ENCODE measurements around the gene GMFB. TPM values are rescaled to one million over a fixed set of nuclear protein-coding genes. Genes with fewer than 3 reads are reported as not detected.

Gene GMFB
- total and polyA plus RNA-seq, 10 of the 15 experiments (the other 5 are each of a cell fraction or from before 2014, with no cell fraction given), result 29.3 to 71.0 (median 50.8) TPM

- Histone ChIP-seq H2AFZ (ENCODE audit: control insufficient read depth, low read depth, low read length) (no peak overlapping the region), H3K9me3 (replicated peaks; ENCODE audit: control insufficient read depth, insufficient read depth, low read length) (no peaks in the 10 kb centered on the region; the same call in 2 of the 3 replicates), H3K4me1 (ENCODE audit: control insufficient read depth, insufficient read depth, low read length) (no peaks in the 10 kb centered on the region; the same call in 1 of the 2 replicates), H3K27ac (ENCODE audit: control insufficient read depth, insufficient read depth) (no peak overlapping the region), H3K9ac (ENCODE audit: control insufficient read depth, insufficient read depth, low read length) (no peak overlapping the region), H3K27me3 (replicated peaks in 1 of 2; ENCODE audit: control insufficient read depth in 2 of 2, insufficient read depth in 2 of 2, low read length in 1 of 2) (no peaks in the 10 kb centered on the region), H3K4me2 (ENCODE audit: control insufficient read depth, insufficient read depth) (no peak overlapping the region), H3K4me3 (no peak overlapping the region), H3K36me3 (ENCODE audit: control insufficient read depth in 2 of 2, insufficient read depth in 2 of 2, low read length in 1 of 2) (no peaks in the 10 kb centered on the region), H3K79me2 (ENCODE audit: control insufficient read depth, insufficient read depth, low read length) (peaks cover 14% of the 10 kb centered on the region), H4K20me1 (ENCODE audit: control insufficient read depth, insufficient read depth) (no peaks in the 10 kb centered on the region)
- BruUV-seq (replicated peaks), result no TSS peak
- no peak for ATAC-seq
- DNase-seq (ENCODE audit: low read depth, low spot score), result no peak
- SMC1A ChIA-PET (ENCODE audit: uncharacterized antibody, unreplicated experiment), result no interaction called here
- intact Hi-C loops (cut with micrococcal nuclease; ENCODE audit: unreplicated experiment) (no loop called here), in situ Hi-C loops (cut with MboI) (no loop called here)
- 58% methylated on average over 7 of the region's 7 CpGs for WGBS (ENCODE audit: insufficient coverage, insufficient replicate concordance, low lambda C conversion rate, missing lambda C conversion rate)
- FAIRE-seq, result no peak
- POLR2A ChIA-PET, result interaction anchor here (1.4 kb wide), 1 partner anchor 48 kb away, joined by 5 read pairs; the partner anchor contains the start of gene CDKN3
- no peak for TF ChIP-seq ZNF217 (IDR thresholded peaks at IDR 0.05)
- TF ChIP-seq EZH2 (IDR thresholded peaks at IDR 0.05; ENCODE audit: borderline replicate concordance, control insufficient read depth, low read depth, low read length), result no peak
- RAD21 ChIA-PET (ENCODE audit: unreplicated experiment), result no interaction called here
- CTCF ChIA-PET, result interaction anchor here (1.5 kb wide), 1 partner anchor 10 kb away, joined by 5 read pairs; no protein-coding TSS in a partner anchor
Measured at GRCh38 chr14:54444681-54445080, 44.1 kb downstream of the GMFB start.

- SMC1A ChIA-PET (ENCODE audit: uncharacterized antibody, unreplicated experiment), result interaction anchor here (0.9 to 1.4 kb wide), 2 partner anchors 22 to 65 kb away, joined by 3 read pairs; partner anchors contain the start of gene CGRRF1
- 98% methylated on average over 18 of the region's 18 CpGs for WGBS (ENCODE audit: insufficient coverage, insufficient replicate concordance, low lambda C conversion rate, missing lambda C conversion rate)
- Histone ChIP-seq H2AFZ (ENCODE audit: control insufficient read depth, low read depth, low read length) (no peak overlapping the region), H3K79me2 (ENCODE audit: control insufficient read depth, insufficient read depth, low read length) (peaks cover 20% of the 10 kb centered on the region), H3K27me3 (replicated peaks in 1 of 2; ENCODE audit: control insufficient read depth in 2 of 2, insufficient read depth in 2 of 2, low read length in 1 of 2) (no peaks in the 10 kb centered on the region), H3K9me3 (replicated peaks; ENCODE audit: control insufficient read depth, insufficient read depth, low read length) (no peaks in the 10 kb centered on the region; the same call in 2 of the 3 replicates), H3K36me3 (ENCODE audit: control insufficient read depth in 2 of 2, insufficient read depth in 2 of 2, low read length in 1 of 2) (no peaks in the 10 kb centered on the region), H3K4me2 (ENCODE audit: control insufficient read depth, insufficient read depth) (no peak overlapping the region), H3K27ac (ENCODE audit: control insufficient read depth, insufficient read depth) (no peak overlapping the region), H3K9ac (ENCODE audit: control insufficient read depth, insufficient read depth, low read length) (no peak overlapping the region), H3K4me1 (ENCODE audit: control insufficient read depth, insufficient read depth, low read length) (no peaks in the 10 kb centered on the region; the same call in 1 of the 2 replicates), H4K20me1 (ENCODE audit: control insufficient read depth, insufficient read depth) (no peaks in the 10 kb centered on the region), H3K4me3 (no peak overlapping the region)
- CTCF ChIA-PET, result interaction anchor here (1.0 to 1.5 kb wide), 2 partner anchors 9 to 46 kb away, joined by 3 to 5 read pairs; no protein-coding TSS in a partner anchor
- intact Hi-C loops (cut with micrococcal nuclease; ENCODE audit: unreplicated experiment), result no loop called here
- RAD21 ChIA-PET (ENCODE audit: unreplicated experiment), result no interaction called here
- FAIRE-seq, result no peak
- DNase-seq (ENCODE audit: low read depth, low spot score), result no peak
- no TSS peak for BruUV-seq (replicated peaks)
- in situ Hi-C loops (cut with MboI), result no loop called here
- POLR2A ChIA-PET, result interaction anchor here (1.4 kb wide), 1 partner anchor 47 kb away, joined by 5 read pairs; the partner anchor contains the start of gene CDKN3
- ATAC-seq, result no peak
- TF ChIP-seq NR2F1 (conservative IDR thresholded peaks at IDR 0.05) (no peak), RCOR1 (conservative IDR thresholded peaks at IDR 0.05; ENCODE audit: low read depth, low read length) (no peak), CEBPB (IDR thresholded peaks at IDR 0.05; ENCODE audit: borderline replicate concordance in 1 of 2, low read depth in 2 of 2, low read length in 2 of 2) (no peak), POLR2A (IDR thresholded peaks at IDR 0.05; ENCODE audit: low read depth, low read length) (no peak), IKZF1 (conservative IDR thresholded peaks at IDR 0.05) (no peak), TBL1XR1 (IDR thresholded peaks at IDR 0.05; ENCODE audit: low read depth, low read length) (no peak), PRDM15 (CRISPR knock-in tag; IDR thresholded peaks at IDR 0.05) (no peak), HDAC2 (IDR thresholded peaks at IDR 0.05) (no peak), WRNIP1 (IDR thresholded peaks at IDR 0.05; ENCODE audit: borderline replicate concordance, low read depth, low read length) (no peak), RELB (IDR thresholded peaks at IDR 0.05; ENCODE audit: low read depth) (no peak), STAT1 (conservative IDR thresholded peaks at IDR 0.05) (no peak), SUZ12 (IDR thresholded peaks at IDR 0.05; ENCODE audit: unreplicated experiment) (no peak)
Measured at GRCh38 chr14:54443981-54444380, 44.8 kb downstream of the GMFB start.
